Hematopoietic multipotent progenitor cell treated with erythropoietin and hydrocortisone succinate and interleukin-3 and kit ligand, for 4 days (in vitro differentiated cells): ENCODE data around the gene BACE1.

ENCODE experiments used
- DNase-seq: peaks from one replicate; pipeline ENCODE4 v3.0.0-alpha.2; 2015

The BACE1 gene

GRCh38 chr11:117305145-117305544 lies 10.9 kb downstream of the BACE1 start:
- DNase-seq: no peak

- DNase-seq: no peak
These were observed 12.3 kb downstream of the BACE1 start for GRCh38 chr11:117303646-117304315.

- no peak for DNase-seq
These were observed 13.0 kb downstream of the BACE1 start for GRCh38 chr11:117303101-117303500.

GRCh38 chr11:117302228-117302627 lies 13.8 kb downstream of the BACE1 start:
- no peak for DNase-seq

- no peak for DNase-seq
These were observed 15.3 kb downstream of the BACE1 start for GRCh38 chr11:117300773-117301172.

- DNase-seq: no peak
These were observed 15.8 kb downstream of the BACE1 start for GRCh38 chr11:117300283-117300663.

- no peak for DNase-seq
These were observed 16.4 kb downstream of the BACE1 start for GRCh38 chr11:117299351-117300282.

GRCh38 chr11:117298195-117298594 lies 17.9 kb downstream of the BACE1 start:
- DNase-seq: no peak

- no peak for DNase-seq
These were observed 19.2 kb downstream of the BACE1 start for GRCh38 chr11:117296881-117297280.

GRCh38 chr11:117295438-117296137 lies 20.5 kb downstream of the BACE1 start:
- no peak for DNase-seq

GRCh38 chr11:117292616-117293015 lies 23.4 kb downstream of the BACE1 start:
- DNase-seq: no peak

GRCh38 chr11:117290809-117291396 lies 25.2 kb downstream of the BACE1 start, which contains the start of gene BACE1-AS:
TSS of gene BACE1-AS (plus strand) at chr11:117291346.
- DNase-seq: no peak

GRCh38 chr11:117289795-117290194 lies 26.3 kb downstream of the BACE1 start:
- no peak for DNase-seq

GRCh38 chr11:117287668-117288067 lies 28.4 kb downstream of the BACE1 start:
- DNase-seq: no peak

- no peak for DNase-seq
These were observed 29.5 kb downstream of the BACE1 start for GRCh38 chr11:117286588-117286987.

- DNase-seq: no peak
These were observed 32.0 kb downstream of the BACE1 start for GRCh38 chr11:117284053-117284452.

GRCh38 chr11:117282956-117283355 lies 33.1 kb downstream of the BACE1 start:
- no peak for DNase-seq

GRCh38 chr11:117281869-117282268 lies 34.2 kb downstream of the BACE1 start:
- no peak for DNase-seq

- no peak for DNase-seq
These were observed 34.9 kb downstream of the BACE1 start for GRCh38 chr11:117281159-117281558.

GRCh38 chr11:117279711-117280376 lies 36.2 kb downstream of the BACE1 start:
- DNase-seq: no peak

GRCh38 chr11:117278347-117278746 lies 37.7 kb downstream of the BACE1 start:
- DNase-seq: no peak

- no peak for DNase-seq
These were observed 42.3 kb downstream of the BACE1 start for GRCh38 chr11:117273550-117274289.
